K562 (cell line): ENCODE results near the gene TEDC1. TPM values are rescaled to one million over a fixed set of nuclear protein-coding genes. Genes with fewer than 3 reads are reported as not detected.

Source experiments
- ATAC-seq: fragments of 200-7000 bp; cut with Tn5 transposase; 3 replicates; pipeline ENCODE4 v1.9.1; 2020; ENCODE audit warnings: moderate library complexity
- BruUV-seq: library from RNA; stranded (reverse); fragments of 400-500 nt; replicated peaks from 2 replicates; lab custom pipeline; 2021; lab: Mats Ljungman, UMichigan
- CTCF ChIA-PET: fragments of 300-600 bp; formaldehyde crosslinking; extraction: SDS; loops from one replicate; lab custom pipeline; 2021; ENCODE audit warnings: low intra/inter-chr PET ratio; lab: Yijun Ruan, JAX
- POLR2A ChIA-PET: fragments of 300-600, 350-650 bp; sonication (Branson Sonifier 250); formaldehyde crosslinking; extraction: SDS; loops from one replicate; lab custom pipeline; 2021; ENCODE audit warnings: antibody characterized with exemption, inconsistent platforms; lab: Yijun Ruan, JAX
- DNase-seq, 4 experiments: peaks; one replicate each; pipeline versions ENCODE4 v3.0.0 to v3.0.0-alpha.2; 2011 to 2018; ENCODE audit warnings: low spot score in 3 of 4, mixed read lengths in 3 of 4; ENCODE audit errors: extremely low read depth in 1 of 4
- FAIRE-seq: peaks from 2 replicates; lab custom pipeline; 2011; peaks lifted over from hg19 to GRCh38; lab: Jason Lieb, UNC
- H2AFZ ChIP-seq: 2 replicates; pipeline ENCODE4 v1.6.0; 2011; ENCODE audit warnings: low read depth, low read length, control low read depth, inconsistent platforms
- H3K27ac ChIP-seq: fragments of 200-600 bp; 3 replicates; pipeline ENCODE4 v1.8.0; 2011; ENCODE audit warnings: low read depth, mild to moderate bottlenecking, control low read depth, inconsistent platforms, low read length, moderate library complexity, mixed read lengths; ENCODE audit errors: extremely low read depth
- H3K27me3 ChIP-seq, 2 experiments: fragments of 300-600 bp in 1 of 2; 2 replicates in 1 of 2; 3 replicates in 1 of 2; pipeline versions ENCODE4 v1.6.0 to v1.8.0; 2011; ENCODE audit warnings: inconsistent platforms in 2 of 2, low read length in 2 of 2, mild to moderate bottlenecking in 1 of 2, mixed read lengths in 1 of 2, moderate library complexity in 1 of 2; ENCODE audit not compliant: control insufficient read depth in 2 of 2, insufficient read depth in 2 of 2
- H3K36me3 ChIP-seq: fragments of 300-600 bp; 3 replicates; pipeline ENCODE4 v1.8.0; 2011; ENCODE audit warnings: mild to moderate bottlenecking, low read length, inconsistent platforms; ENCODE audit not compliant: control insufficient read depth, insufficient read depth
- H3K4me1 ChIP-seq, 2 experiments: fragments of 200-600 bp in 1 of 2; replicated peaks in 1 of 2; 2 replicates in 1 of 2; 3 replicates in 1 of 2; pipeline versions ENCODE4 v1.5.1 to v1.8.0; 2011; ENCODE audit warnings: inconsistent platforms in 2 of 2, low read length in 2 of 2, mild to moderate bottlenecking in 1 of 2, mixed read lengths in 1 of 2, moderate library complexity in 1 of 2; ENCODE audit not compliant: control insufficient read depth in 2 of 2, insufficient read depth in 2 of 2
- H3K4me2 ChIP-seq: 2 replicates; pipeline ENCODE4 v1.6.1; 2011; ENCODE audit warnings: low read length, control low read depth, inconsistent platforms, mixed read lengths; ENCODE audit not compliant: insufficient read depth
- H3K4me3 ChIP-seq: fragments of 200-600 bp; sonication (generic), shearing (Covaris generic); 2 replicates; pipeline ENCODE4 v1.5.1; 2016; ENCODE audit warnings: control low read depth, inconsistent platforms
- H3K79me2 ChIP-seq: fragments of 200-600 bp; 3 replicates; pipeline ENCODE4 v1.8.0; 2011; ENCODE audit warnings: low read length, inconsistent platforms; ENCODE audit not compliant: control insufficient read depth, insufficient read depth
- H3K9ac ChIP-seq, 2 experiments: 2 replicates each; pipeline versions ENCODE4 v1.6.0 to v1.6.1; 2011; ENCODE audit warnings: low read depth in 2 of 2, low read length in 2 of 2, control low read depth in 1 of 2, inconsistent platforms in 1 of 2, mild to moderate bottlenecking in 1 of 2, mixed read lengths in 1 of 2; ENCODE audit not compliant: insufficient read depth in 1 of 2
- H3K9me1 ChIP-seq: one replicate; pipeline ENCODE4 v1.6.0; 2011; ENCODE audit warnings: inconsistent platforms, mild to moderate bottlenecking, low read length, moderate library complexity; ENCODE audit not compliant: control insufficient read depth, insufficient read depth
- H3K9me3 ChIP-seq: replicated peaks from 2 replicates; pipeline ENCODE4 v1.5.1; 2011; ENCODE audit warnings: low read depth, low read length, inconsistent platforms; ENCODE audit not compliant: control insufficient read depth, insufficient read depth
- H4K20me1 ChIP-seq: replicated peaks from 2 replicates; pipeline ENCODE4 v1.6.1; 2011; ENCODE audit warnings: low read length, inconsistent platforms, mixed read lengths; ENCODE audit not compliant: control insufficient read depth, insufficient read depth
- POLR2G ChIP-seq: fragments of 200-400 bp; formaldehyde crosslinking; IDR thresholded peaks from 2 replicates; pipeline ENCODE4 v1.6.1; 2017; ENCODE audit warnings: low read depth, mild to moderate bottlenecking, antibody characterized with exemption, low read length, moderate library complexity
- SMAD1 ChIP-seq: fragments of 150-350 bp; IDR thresholded peaks from 2 replicates; pipeline ENCODE4 v1.6.1; 2014; ENCODE audit warnings: low read length, low read depth; ENCODE audit not compliant: partially characterized antibody
- WGBS: fragments of 100-300 bp; shearing (Covaris generic); methylation state at CpG from one replicate; pipeline ENCODE4 v1.1.6; 2016; ENCODE audit warnings: low coverage, mixed read lengths; ENCODE audit not compliant: insufficient coverage; ENCODE audit errors: missing lambda C conversion rate; 5-methylcytosine and 5-hydroxymethylcytosine counted together
- in situ Hi-C: fragments of 300-500 bp; cut with MboI; formaldehyde crosslinking; loops from 4 replicates; pipeline ENCODE4 v1.15.0; 2018; ENCODE audit warnings: inconsistent platforms, mixed read lengths
- intact Hi-C: fragments of 100-400 bp; cut with micrococcal nuclease; formaldehyde crosslinking; loops from 2 replicates; pipeline ENCODE4 v1.14.2; 2022
- polyA plus RNA-seq, 8 experiments: library from polyadenylated mRNA; depleted of rRNA in 4 of 8; stranded (reverse) in 5 of 8; unstranded in 3 of 8; fragments of >200 nt; fragmentation: Nextera tagmentation in 2 of 8; fragmentation: Illumina TruSeq in 1 of 8; extraction: Ambion mirVana in 2 of 8; extraction: Trizol in 1 of 8; gene quantifications; 2 replicates each; pipeline versions ENCODE4 v1.2.1 to v1.2.3, GENCODE V29; 2011 to 2014; ENCODE audit warnings: inconsistent platforms in 1 of 8, missing spikeins in 1 of 8
- total RNA-seq, 7 experiments: library from RNA; depleted of rRNA in 6 of 7; stranded (reverse); fragments of >200 nt in 6 of 7; fragmentation: Illumina TruSeq in 2 of 7; extraction: Trizol in 2 of 7; gene quantifications; 2 replicates each; pipeline versions ENCODE4 v1.2.1 to v1.2.3, GENCODE V29; 2011 to 2021; ENCODE audit warnings: low replicate concordance in 1 of 7

The TEDC1 gene
- total and polyA plus RNA-seq, 9 of the 15 experiments (the other 6 are each of a cell fraction or from before 2014, with no cell fraction given) = 0.21 to 28.3 (median 5.9) TPM

DNA sequence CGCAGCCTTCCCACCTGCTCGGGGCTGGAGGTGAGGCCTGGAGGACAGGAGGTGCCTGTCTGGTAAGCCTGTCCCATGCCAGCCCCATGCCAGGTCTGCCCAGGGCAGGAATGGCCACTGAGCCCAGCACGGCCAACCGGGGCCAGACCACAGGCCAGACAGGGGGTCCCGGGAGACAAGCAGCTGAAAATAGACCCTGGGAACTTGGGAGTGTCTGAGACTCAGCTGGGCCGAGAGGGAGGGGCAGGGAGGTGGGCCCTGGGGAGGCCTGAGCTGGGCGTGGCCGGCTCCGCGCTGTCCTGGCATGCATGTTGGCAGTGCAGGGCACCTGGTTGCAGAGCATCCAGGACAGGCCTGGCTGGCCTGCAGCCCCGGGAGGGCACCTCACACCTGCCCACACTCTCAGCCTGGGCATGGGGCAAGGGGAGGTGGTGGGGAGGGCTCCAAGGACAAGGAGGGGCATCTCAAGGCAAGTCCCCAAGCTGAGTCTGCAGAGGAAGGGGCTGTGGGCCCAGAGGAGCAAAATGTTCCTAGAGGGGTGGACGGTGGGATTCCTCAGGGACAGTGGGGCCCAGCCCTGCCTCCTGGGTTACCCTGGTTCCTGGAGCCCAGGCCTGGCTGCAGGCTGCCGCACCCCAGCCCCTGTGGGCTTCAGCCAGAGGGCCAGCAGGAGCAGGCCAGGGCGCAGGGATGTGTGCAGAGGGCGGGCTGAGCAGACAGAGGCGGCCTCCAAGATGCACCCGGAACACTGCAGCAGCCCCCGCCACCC is 7.6 kb upstream of the TEDC1 start:
- H3K4me2 ChIP-seq = no peak overlapping the region
- ChIA-PET CTCF (no interaction called here), POLR2A (no interaction called here)
- no peaks in the 10 kb centered on the region for H3K79me2 ChIP-seq
- no peak overlapping the region for H2AFZ ChIP-seq
- no peaks in the 10 kb centered on the region for H3K9me1 ChIP-seq
- H4K20me1 ChIP-seq = no peaks in the 10 kb centered on the region; the same call in 1 of the 2 replicates
- no peak overlapping the region for H3K27ac ChIP-seq
- TF ChIP-seq POLR2G (0 out of 2 replicates have a peak, but pooled peaks have one; percentile 8), SMAD1 (no peak)
- H3K27me3 ChIP-seq = no peaks in the 10 kb centered on the region; a peak in 1 of 5 replicates
- no TSS peak for BruUV-seq
- no peak for FAIRE-seq
- no peak overlapping the region for H3K4me3 ChIP-seq
- H3K36me3 ChIP-seq = no peaks in the 10 kb centered on the region
- intact Hi-C loops = loop anchor here (2.0 kb wide), 1 partner anchor 113 kb away; no protein-coding TSS in a partner anchor
- DNase-seq = no peak
- H3K9me3 ChIP-seq = no peaks in the 10 kb centered on the region
- 18% methylated on average over 4 of the region's 18 CpGs for WGBS
- in situ Hi-C loops = no loop called here
- H3K4me1 ChIP-seq = peaks cover 12 to 90% of the 10 kb centered on the region in 2 experiments
- no peak for ATAC-seq
- no peak overlapping the region; a peak in 2 of 4 replicates for H3K9ac ChIP-seq
